Activated gamma-delta T cell (primary cell): ENCODE results near the gene HM13.
"Not testable (repeated sequence)": the region's sequence is repeated elsewhere in the genome, so short reads cannot be mapped to it uniquely, and the experiment has no call there.

ENCODE experiments used
- DNase-seq: peaks from one replicate; lab custom pipeline; 2025; lab: John Stamatoyannopoulos, UW

Gene HM13

DNA sequence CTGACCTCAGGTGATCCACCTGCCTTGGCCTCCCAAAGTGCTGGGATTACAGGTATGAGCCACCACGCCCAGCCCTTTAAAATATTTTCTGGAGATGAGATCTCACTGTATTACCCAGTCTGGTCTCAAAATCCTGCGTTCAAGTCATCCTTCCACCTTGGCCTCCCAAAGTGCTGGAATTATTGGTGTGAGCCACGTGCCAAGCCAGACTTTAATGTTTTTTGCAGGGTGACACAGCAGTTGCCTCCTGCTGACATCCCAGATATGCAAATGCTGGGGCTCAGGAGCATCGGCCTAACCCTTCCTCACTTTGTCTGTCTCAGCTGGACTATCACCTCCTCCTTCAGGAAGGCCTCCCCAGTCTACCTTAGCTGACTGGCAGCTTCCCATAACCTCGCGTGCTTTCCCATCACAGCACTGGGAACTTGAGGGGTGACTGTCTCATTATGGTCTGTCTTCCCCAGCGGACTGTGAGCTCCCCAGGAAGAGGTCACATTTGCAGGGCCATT, 76.5 kb downstream of the HM13 start:
- no peak for DNase-seq

DNA sequence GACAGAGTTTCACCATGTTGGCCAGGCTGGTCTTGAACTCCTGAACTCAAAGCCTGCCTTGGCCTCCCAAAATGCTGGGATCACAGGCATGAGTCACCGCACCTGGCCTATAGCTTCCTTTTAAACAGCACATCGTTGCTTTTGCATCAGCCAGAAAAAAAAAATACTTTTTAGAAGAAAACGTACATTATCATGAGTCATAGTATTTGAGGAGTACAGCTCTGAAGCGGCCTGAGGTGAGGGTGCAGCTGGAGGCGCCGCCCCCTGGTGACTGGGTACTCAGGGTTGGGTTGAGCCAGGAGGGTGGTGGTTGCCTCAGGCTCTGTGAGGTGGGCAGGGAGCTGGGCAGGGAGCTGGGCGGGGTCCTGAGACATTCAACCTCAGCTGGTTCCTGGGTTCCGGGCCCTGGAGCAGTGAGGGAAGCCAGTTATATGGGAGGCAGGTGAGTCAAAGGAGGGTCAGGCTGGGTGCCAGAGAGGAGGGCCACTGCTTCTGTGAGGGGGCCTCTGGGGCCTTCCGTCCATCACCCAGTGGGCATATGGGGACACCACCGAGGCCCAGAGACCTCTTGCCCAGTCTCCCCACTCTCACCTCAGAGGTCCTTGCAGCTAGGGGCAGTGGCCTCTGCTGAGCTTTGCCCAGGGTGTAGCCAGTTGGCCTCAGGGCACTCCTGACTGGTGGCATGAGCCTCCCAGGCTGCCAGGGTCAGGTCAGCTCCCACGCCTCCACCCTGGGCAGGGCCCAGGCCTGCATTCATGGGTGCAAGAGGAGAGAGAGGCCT, 79.2 kb downstream of the HM13 start:
- DNase-seq = no peak

DNA sequence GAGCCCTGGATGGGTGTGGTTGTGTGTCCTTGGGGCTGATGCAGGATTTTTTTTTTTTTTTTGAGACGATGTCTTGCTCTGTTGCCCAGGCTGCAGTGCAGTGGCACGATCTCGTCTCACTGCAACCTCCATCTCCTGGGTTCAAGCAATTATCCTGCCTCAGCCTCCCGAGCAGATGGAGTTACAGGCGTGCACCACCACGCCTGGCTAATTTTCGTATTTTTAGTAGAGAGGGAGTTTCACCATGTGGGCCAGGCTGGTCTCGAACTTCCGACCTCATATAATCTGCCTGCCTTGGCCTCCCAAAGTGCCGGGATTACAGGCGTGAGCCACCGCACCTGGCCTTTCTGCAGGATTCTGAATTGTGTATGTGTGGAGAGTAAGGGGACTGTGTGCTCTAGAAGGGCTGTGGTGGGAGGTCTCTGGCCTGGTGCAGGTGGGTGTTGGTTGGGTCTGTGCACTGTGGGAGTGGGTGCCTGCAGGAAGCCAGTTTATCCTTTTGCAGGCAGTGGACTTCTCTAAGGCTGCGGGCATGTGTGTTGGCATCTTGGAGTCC, 79.8 kb downstream of the HM13 start:
- no peak for DNase-seq

DNA sequence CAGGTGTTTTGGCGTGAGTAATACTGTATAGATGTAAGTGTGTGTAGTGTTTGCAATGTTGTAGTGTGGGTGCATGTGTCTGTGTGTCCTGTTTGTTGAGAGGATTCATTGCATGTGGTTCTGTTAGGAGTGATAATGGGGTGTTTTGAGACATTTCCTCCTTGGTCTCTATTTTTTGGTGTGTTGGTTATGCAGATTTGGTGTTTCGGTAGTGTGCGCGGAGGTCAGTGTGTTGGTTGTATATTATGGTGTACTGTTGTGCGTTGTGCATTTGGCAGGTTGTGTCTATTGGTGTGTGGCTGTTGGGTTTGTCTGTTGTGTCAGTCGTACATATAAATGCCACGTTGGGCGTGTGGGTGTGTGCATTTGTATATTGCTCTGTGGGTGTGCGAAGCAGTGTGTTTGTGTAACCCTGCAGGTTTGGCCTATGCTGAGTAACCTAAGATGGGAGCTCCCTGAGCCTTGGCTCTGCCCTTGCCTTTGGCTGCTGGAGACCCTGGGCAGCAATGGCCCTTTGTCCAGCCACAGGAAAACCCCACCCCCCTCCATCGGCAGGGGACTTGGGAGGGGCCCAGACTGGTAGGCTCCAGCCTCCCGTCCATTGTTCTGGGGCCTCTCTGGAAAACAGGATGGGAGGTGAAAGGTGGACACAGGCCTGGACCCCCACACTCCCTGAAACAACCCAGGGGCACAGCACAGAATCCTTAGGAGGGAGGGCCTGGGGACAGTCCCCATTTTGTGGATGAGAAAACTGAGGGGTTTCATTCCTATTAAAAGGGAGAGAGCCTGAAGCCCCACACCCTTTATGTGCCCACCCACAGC, 80.5 kb downstream of the HM13 start:
- no peak for DNase-seq

DNA sequence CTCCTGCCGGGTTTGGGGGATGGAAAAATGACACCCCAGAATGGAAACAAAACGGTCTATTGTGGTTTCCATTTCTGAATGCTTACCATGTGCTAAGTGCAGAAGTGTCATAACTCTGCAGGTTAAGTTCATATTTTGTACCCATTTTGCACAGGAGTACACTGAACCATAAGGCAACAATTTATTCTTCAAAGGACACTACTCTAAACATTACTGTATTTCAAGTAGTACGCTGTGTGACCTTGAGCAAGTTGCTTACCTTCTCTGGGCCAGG, 81.1 kb downstream of the HM13 start:
- DNase-seq = no peak

DNA sequence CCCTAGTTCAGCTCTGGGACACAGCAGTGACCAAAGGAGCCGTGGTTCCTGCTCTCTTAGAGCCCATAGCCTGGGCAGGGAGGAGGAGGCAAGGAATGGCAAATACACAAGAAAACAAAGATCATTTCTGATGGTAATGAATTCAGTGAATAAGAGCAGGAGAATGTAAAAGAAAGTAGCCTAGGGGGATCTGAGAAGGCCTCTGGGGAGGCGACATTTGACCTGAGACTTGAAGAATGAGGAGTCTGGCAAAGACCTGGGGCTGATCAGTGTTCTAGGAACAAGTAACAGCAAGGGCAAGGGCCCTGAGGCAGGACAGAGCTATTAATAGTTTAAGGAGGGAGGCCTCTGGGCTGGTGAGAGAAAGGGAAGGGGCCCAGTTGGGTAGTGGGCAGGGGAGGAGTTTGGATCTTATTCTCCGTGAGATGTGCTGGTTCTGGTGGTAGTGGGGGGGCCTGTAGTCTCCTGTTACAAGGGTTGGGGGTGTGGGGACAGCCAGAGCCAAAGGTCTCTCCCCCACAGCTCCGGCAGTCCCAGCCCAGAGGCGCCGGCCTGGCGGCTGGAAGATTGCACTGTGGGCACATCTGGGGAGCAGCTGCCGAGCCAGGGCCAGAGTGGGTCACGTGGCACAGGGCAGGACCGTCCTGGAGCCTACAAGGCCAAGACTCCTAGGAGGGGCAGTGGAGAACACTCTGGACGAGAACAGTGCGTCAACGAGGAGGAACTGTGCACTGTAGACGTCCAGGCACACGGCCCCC, 81.6 kb downstream of the HM13 start:
- no peak for DNase-seq

DNA sequence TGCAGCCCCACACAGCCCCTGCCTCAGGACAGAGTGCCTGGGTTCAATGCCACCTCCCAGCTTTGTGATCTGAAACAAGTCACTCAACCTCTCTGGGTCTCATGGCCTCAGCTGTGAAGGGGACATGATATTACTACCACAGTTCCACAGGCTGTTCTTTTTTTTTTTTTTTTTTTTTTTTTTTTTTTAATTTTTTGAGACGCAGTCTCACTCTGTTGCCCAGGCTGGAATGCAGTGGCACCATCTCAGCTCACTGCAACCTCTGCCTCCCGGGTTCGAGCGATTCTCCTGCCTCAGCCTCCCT, 82.1 kb downstream of the HM13 start:
- not testable (repeated sequence) for DNase-seq

DNA sequence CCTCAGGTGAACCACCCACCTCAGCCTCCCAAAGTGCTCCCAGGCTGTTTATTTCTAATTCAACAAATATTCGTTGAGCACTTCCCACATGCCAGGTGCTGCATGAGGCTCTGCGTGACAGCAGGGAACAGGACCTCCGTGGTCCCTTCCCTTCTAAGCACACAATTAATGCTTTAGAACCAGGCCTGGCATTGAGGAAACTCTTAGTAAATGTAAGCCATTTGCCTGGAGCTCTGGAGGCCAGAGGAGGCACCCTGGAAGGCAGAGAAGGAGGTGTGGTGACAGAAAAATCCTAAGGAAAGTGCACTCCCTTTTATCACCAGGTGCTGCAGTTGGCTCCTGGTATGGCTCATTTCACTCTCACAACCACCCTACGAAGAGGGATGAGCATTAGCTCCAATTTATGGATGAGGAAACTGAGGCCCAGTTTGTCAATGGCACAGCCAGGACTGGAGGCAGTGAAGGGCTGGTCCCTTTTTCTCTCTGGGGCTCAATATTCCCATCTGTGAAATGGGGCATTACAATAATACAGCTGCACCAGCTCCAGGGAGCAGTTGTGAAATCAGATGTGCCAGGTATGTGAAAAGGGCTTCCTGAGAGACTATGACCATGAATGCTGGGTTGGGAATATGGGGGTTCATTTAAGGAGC, 82.7 kb downstream of the HM13 start:
- no peak for DNase-seq

DNA sequence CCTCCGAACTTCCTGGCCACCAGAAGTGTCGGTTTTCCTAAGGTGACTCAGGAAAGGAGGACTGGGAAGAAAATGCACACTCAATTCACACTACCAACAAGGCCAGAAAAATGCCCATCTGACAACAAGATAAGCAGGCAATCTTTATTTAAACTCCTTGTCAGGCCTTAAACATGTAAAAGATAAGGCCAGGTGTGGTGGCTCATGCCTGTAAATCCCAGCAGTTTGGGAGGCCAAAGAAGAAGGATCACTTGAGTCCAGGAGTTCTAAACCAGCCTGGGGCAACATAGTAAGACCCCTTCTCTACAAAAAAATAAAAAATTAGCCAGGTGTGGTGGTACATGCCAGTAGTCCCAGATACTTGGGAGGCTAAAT, 83.2 kb downstream of the HM13 start:
- DNase-seq = no peak

DNA sequence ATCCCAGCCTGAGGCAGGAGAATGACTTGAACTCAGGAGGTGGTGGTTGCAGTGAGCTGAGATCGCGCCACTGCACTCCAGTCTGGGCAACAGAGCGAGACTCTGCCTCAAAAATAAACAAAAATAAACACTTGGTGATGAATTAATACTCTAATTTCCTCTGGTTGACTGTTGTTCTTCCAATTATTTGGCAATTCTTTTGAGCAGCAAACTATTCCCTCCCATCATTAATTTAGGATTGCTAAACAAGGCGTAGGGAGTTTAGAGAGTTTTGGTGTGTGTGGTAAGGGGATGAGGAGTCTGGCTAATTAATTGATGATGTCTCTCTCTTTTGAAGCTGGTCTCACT, 88.2 kb downstream of the HM13 start:
- DNase-seq = no peak

DNA sequence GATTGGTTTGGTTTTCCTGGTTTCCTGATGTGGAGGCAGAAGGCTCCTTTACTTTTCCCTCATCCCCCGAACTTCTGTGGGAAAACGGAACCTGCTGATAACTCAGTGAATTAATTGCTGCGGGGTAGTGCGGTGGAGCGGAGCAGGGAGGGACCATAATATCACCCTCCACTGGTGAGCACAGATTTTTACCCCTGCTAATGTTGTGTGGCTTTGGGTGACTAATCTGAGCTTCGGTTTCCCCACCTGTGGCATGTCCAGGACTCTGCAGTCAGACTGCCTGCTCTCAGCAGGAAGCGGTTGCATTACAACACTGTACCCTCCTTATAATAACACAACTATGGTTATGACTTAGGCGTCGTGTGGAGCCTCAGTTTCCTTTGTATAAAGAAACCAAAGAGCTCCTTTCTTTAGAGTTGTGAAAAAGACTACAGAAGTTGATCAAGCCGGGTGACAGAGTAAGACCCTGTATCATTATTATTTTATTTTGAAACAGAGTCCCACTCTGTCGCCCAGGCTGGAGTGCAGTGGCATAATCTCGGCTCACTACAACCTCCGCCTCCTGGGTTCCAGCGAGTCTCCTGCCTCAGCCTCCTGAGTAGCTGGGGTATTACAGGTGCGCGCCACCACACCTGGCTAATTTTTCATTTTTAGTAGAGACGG, 88.7 kb downstream of the HM13 start:
- no peak for DNase-seq

DNA sequence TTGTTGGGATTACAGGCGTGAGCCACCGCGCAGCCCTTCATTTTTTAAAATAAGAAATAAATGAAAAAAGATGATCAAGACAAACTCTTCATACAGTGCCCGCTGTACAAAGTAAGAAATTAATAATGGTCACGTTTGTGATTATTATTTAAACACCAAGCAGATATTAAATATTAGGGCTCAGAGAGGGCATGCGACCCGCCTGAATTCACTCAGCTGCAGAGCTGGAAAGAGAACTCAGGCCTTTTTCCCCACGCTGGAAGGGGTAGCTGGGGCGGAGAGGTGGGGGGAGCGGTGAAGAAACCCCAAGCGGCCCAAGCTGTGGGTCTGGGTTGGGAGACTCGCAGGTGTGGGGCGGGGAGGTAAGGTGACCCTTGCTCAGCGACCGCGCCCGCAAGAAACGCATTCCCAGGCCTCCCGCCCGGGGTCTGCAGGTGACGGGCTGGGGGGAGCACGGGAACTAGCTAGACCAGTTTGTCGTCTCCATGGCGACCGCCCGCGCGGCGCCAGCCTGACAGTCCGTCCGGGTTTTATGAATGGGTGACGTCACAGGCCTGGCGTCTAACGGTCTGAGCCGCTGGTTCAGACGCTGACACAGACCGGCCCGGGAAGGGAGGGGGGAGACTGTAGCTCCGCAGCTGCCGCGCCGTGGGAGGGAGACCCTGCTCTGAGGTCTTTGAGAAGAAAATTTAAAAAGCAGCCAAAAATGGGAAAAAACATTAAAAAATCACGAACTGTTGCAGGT, 89.8 kb downstream of the HM13 start:
- DNase-seq = peak; percentile 76

DNA sequence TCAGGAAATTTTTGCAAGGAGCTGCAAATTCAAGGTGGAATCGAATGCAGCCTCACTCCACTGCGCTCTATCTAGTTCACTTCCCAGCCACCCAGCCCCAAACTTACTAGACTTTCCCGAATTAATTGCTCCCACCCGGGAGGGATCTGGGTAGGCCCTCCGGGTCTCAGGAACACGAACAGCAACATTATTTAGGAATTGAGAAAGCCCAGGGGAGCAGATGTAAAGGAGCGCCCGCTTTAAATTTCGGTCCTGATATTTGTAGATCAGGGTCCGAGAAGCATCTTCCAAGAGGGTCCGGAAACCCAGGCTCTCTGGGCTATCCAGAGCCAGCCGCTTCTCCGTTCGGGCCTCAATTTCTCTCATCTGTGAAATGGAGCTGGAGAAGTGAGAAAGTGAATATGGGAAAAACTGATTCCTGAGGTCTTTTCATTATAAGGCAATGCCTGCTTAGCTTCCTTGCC, 90.4 kb downstream of the HM13 start:
- no peak for DNase-seq

DNA sequence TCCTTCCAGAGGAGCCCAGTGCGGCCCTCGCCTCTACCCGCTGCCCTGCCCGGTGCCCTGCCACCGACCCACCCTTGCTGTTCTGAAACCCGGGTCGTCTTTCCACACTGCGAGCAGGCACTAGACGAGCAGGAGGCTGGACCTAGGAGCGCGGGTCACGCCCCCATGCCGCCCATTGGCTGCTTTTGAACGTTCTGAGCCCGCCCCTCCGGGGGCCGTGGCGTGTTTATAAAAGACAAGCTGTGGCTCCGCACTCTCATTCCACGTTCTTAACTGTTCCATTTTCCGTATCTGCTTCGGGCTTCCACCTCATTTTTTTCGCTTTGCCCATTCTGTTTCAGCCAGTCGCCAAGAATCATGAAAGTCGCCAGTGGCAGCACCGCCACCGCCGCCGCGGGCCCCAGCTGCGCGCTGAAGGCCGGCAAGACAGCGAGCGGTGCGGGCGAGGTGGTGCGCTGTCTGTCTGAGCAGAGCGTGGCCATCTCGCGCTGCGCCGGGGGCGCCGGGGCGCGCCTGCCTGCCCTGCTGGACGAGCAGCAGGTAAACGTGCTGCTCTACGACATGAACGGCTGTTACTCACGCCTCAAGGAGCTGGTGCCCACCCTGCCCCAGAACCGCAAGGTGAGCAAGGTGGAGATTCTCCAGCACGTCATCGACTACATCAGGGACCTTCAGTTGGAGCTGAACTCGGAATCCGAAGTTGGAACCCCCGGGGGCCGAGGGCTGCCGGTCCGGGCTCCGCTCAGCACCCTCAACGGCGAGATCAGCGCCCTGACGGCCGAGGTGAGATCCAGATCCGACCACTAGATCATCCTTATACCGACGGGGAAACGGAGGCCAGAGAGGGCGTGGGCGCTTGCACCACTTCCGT, 91.0 kb downstream of the HM13 start, which contains the start of gene ID1:
Gene ID1, plus strand, starts transcription at position 259 of the 871 bp plus-strand sequence. Its CDS starts 99 bp downstream, at position 358.
- DNase-seq = peak; percentile 72

DNA sequence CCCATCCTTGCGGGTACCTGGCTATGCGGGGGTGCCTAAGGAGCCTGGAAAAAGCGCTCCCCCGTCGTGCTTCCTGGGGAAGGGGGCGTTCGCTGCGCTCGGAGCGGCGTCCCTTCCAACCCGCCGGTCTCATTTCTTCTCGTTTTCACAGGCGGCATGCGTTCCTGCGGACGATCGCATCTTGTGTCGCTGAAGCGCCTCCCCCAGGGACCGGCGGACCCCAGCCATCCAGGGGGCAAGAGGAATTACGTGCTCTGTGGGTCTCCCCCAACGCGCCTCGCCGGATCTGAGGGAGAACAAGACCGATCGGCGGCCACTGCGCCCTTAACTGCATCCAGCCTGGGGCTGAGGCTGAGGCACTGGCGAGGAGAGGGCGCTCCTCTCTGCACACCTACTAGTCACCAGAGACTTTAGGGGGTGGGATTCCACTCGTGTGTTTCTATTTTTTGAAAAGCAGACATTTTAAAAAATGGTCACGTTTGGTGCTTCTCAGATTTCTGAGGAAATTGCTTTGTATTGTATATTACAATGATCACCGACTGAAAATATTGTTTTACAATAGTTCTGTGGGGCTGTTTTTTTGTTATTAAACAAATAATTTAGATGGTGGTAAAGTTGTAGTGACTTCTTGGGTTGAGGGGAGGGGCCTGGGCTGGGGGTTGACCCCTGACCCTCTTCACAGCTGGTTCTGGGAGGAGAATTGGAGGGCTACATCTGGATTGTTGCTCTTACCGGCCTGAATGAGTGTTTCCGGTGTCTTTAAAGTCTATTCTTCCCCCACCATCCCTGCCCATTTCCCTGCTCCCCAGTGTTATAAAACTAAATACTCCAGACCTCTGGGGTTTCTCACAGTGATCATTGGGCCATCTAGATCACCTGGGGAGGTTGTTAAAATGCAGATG, 91.9 kb downstream of the HM13 start:
- no peak for DNase-seq

DNA sequence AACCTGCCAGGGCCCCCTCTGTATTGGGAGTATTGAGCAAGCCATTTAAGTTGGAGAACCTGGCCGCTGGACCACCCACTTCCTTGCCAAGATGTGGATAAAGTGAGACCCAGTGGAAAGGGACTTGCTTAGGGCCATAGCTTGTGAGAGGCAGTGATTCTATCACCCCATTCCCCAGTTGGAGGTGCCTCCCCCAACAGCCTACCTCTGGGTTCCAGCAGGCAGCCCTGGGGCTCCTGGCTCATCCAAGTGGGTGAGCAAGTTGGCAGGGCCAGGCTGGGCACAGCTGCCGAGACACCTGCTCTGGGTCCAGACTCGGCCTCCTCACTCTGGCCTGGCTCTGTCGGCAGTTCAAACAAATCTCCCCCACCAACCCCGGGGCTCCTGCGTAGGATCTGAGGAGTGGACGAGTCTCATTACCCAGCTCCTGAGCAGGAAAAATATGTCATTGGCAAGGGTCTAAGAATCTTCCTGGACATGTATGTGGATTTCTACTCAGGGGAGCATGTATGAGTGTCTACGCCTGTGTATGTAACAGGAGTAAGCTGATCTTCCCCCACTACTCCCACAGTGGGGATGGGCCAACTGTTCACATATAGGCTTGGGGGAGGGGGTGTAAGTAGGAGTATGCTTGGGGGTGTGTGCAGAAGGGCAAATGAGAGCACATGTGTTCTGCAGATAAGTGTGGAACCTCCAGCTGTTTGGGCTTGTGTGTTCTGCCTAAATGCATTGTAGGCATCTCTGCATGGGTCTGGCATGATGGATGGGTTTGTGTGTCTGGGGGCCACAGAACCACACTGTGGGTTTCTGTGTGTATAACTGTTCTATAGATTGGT, 92.8 kb downstream of the HM13 start:
- DNase-seq = no peak

DNA sequence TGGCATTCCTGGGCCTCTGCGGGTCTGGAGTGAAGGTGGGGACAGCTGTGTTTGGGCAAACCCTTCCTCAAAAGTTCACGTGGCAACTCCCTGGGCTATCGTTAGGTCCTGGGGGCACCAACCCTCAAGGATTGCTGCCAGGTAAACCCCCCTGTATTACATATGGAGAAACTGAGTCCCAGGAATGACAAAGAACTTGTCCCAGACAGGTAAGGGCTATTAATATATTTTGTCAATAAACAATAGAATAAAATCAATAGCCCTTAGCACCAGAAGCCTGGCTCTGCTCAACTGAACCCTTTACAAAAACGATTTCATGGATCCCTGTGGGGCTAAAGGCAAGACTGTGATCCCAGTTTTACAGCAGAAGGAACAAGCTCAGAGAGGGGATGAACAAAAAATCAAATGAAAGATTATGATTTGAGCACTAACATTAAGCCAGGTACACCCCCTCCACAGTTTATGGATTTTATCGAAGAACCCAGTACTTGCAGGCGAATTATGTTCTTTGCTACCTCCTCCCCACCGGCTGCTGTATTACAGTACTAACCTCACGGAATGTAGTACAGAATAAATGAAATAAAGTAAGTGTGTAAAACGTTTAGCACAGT, 93.5 kb downstream of the HM13 start:
- DNase-seq = no peak
